K562 (cell line): ENCODE data around the gene TPRG1L. TPM values are rescaled to one million over a fixed set of nuclear protein-coding genes. Genes with fewer than 3 reads are reported as not detected.

Source experiments
- ARHGAP35 ChIP-seq: fragments of 450-650 bp; IDR thresholded peaks from 2 replicates; pipeline ENCODE4 v1.6.1; 2018; ENCODE audit not compliant: partially characterized antibody
- ARID1B ChIP-seq: fragments of 450-650 bp; IDR thresholded peaks from 2 replicates; pipeline ENCODE4 v1.6.1; 2016; ENCODE audit warnings: antibody characterized with exemption, mild to moderate bottlenecking, inconsistent platforms
- HNRNPUL1 ChIP-seq: fragments of 200-400 bp; formaldehyde crosslinking; IDR thresholded peaks from 2 replicates; pipeline ENCODE4 v1.6.1; 2017; ENCODE audit warnings: low read length
- KLF13 ChIP-seq: fragments of 450-650 bp; IDR thresholded peaks from 2 replicates; pipeline ENCODE4 v1.6.1; 2016; ENCODE audit warnings: missing genetic modification characterization, low read depth, mild to moderate bottlenecking, missing compliant biosample characterization, moderate library complexity, borderline replicate concordance
- MAFG ChIP-seq: fragments of 450-650 bp; conservative IDR thresholded peaks from 2 replicates; pipeline ENCODE4 v1.6.1; 2016; ENCODE audit warnings: missing genetic modification characterization, missing compliant biosample characterization
- NFE2L1 ChIP-seq: fragments of 450-650 bp; IDR thresholded peaks from 2 replicates; pipeline ENCODE4 v1.6.1; 2016; ENCODE audit warnings: missing genetic modification characterization, low read depth, mild to moderate bottlenecking, missing compliant biosample characterization, moderate library complexity, borderline replicate concordance
- SIX5 ChIP-seq, 2 experiments: IDR thresholded peaks; 2 replicates each; pipeline ENCODE4 v1.6.1; 2011; ENCODE audit warnings: low read length in 2 of 2, borderline replicate concordance in 1 of 2, low read depth in 1 of 2, mild to moderate bottlenecking in 1 of 2, moderate library complexity in 1 of 2; ENCODE audit not compliant: insufficient read depth in 1 of 2
- TCF7 ChIP-seq: sonication (generic); IDR thresholded peaks from 2 replicates; pipeline ENCODE4 v1.6.1; 2016; ENCODE audit warnings: antibody characterized with exemption, borderline replicate concordance
- ZBTB1 ChIP-seq: sonication (generic); formaldehyde crosslinking; IDR thresholded peaks from 2 replicates; pipeline ENCODE4 v1.8.1; 2023; ENCODE audit warnings: missing genetic modification reagents, low read depth, mild to moderate bottlenecking, borderline replicate concordance
- ZEB2 ChIP-seq: fragments of 450-650 bp; IDR thresholded peaks from 2 replicates; pipeline ENCODE4 v1.6.1; 2016
- ZNF134 ChIP-seq: fragments of 250-450 bp; sonication (Bioruptor Pico); conservative IDR thresholded peaks from 2 replicates; pipeline ENCODE4 v1.4.0; 2020
- ZNF197 ChIP-seq: fragments of 200-800 bp; sonication (Bioruptor generic); IDR thresholded peaks from 2 replicates; pipeline ENCODE4 v1.6.1; 2016; ENCODE audit warnings: low read depth, missing genetic modification characterization, missing compliant biosample characterization
- polyA plus RNA-seq, 8 experiments: library from polyadenylated mRNA; depleted of rRNA in 4 of 8; stranded (reverse) in 5 of 8; unstranded in 3 of 8; fragments of >200 nt; fragmentation: Nextera tagmentation in 2 of 8; fragmentation: Illumina TruSeq in 1 of 8; extraction: Ambion mirVana in 2 of 8; extraction: Trizol in 1 of 8; gene quantifications; 2 replicates each; pipeline versions ENCODE4 v1.2.1 to v1.2.3, GENCODE V29; 2011 to 2014; ENCODE audit warnings: inconsistent platforms in 1 of 8, missing spikeins in 1 of 8
- total RNA-seq, 7 experiments: library from RNA; depleted of rRNA in 6 of 7; stranded (reverse); fragments of >200 nt in 6 of 7; fragmentation: Illumina TruSeq in 2 of 7; extraction: Trizol in 2 of 7; gene quantifications; 2 replicates each; pipeline versions ENCODE4 v1.2.1 to v1.2.3, GENCODE V29; 2011 to 2021; ENCODE audit warnings: low replicate concordance in 1 of 7
- TF ChIP-seq, protein P1 (sequence below): fragments of 450-650 bp; formaldehyde crosslinking; IDR thresholded peaks from 2 replicates; pipeline ENCODE4 v1.4.0; 2022; ENCODE audit warnings: missing genetic modification characterization
- TF ChIP-seq, protein P2 (sequence below): fragments of 250-450 bp; sonication (Bioruptor Pico); IDR thresholded peaks from 2 replicates; pipeline ENCODE4 v1.5.0; 2020; ENCODE audit warnings: mild to moderate bottlenecking
- TF ChIP-seq, protein P3 (sequence below), 2 experiments: fragments of 450-650 bp; IDR thresholded peaks; 2 replicates each; pipeline ENCODE4 v1.6.1; 2016
- TF ChIP-seq, protein P4 (sequence below), 2 experiments: fragments of 450-650 bp in 1 of 2; sonication (generic) in 1 of 2; formaldehyde crosslinking; conservative IDR thresholded peaks; 2 replicates each; pipeline versions ENCODE4 v1.4.0 to v1.8.1; 2020 to 2022; ENCODE audit warnings: mild to moderate bottlenecking in 1 of 2, missing genetic modification reagents in 1 of 2
- TF ChIP-seq, protein P5 (sequence below): IDR thresholded peaks from 3 replicates; pipeline ENCODE4 v1.6.1; 2011; ENCODE audit warnings: borderline replicate concordance, mild to moderate bottlenecking, moderate library complexity; ENCODE audit not compliant: insufficient read length; ENCODE audit errors: extremely low read depth

TPRG1L gene
- total and polyA plus RNA-seq, 9 of the 15 experiments (the other 6 are each of a cell fraction or from before 2014, with no cell fraction given) = 1.6 to 11.0 (median 6.2) TPM

- no peak for TF ChIP-seq ZBTB1 (CRISPR knock-in tag)
- no peak for TF ChIP-seq KLF13 (tag)
- TF ChIP-seq, protein P1, sequence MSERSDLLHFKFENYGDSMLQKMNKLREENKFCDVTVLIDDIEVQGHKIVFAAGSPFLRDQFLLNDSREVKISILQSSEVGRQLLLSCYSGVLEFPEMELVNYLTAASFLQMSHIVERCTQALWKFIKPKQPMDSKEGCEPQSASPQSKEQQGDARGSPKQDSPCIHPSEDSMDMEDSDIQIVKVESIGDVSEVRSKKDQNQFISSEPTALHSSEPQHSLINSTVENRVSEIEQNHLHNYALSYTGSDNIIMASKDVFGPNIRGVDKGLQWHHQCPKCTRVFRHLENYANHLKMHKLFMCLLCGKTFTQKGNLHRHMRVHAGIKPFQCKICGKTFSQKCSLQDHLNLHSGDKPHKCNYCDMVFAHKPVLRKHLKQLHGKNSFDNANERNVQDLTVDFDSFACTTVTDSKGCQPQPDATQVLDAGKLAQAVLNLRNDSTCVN (CRISPR knock-in tag) = peak; percentile 94
- no peak for TF ChIP-seq ARID1B
- TF ChIP-seq, protein P2, sequence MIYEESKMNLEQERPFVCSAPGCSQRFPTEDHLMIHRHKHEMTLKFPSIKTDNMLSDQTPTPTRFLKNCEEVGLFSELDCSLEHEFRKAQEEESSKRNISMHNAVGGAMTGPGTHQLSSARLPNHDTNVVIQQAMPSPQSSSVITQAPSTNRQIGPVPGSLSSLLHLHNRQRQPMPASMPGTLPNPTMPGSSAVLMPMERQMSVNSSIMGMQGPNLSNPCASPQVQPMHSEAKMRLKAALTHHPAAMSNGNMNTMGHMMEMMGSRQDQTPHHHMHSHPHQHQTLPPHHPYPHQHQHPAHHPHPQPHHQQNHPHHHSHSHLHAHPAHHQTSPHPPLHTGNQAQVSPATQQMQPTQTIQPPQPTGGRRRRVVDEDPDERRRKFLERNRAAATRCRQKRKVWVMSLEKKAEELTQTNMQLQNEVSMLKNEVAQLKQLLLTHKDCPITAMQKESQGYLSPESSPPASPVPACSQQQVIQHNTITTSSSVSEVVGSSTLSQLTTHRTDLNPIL (CRISPR knock-in tag) = no peak
- no peak for TF ChIP-seq ZNF197 (CRISPR knock-in tag)
- no peak for TF ChIP-seq HNRNPUL1
- no peak for TF ChIP-seq NFE2L1 (tag)
- TF ChIP-seq ZEB2 = no peak
- TF ChIP-seq, protein P3, sequence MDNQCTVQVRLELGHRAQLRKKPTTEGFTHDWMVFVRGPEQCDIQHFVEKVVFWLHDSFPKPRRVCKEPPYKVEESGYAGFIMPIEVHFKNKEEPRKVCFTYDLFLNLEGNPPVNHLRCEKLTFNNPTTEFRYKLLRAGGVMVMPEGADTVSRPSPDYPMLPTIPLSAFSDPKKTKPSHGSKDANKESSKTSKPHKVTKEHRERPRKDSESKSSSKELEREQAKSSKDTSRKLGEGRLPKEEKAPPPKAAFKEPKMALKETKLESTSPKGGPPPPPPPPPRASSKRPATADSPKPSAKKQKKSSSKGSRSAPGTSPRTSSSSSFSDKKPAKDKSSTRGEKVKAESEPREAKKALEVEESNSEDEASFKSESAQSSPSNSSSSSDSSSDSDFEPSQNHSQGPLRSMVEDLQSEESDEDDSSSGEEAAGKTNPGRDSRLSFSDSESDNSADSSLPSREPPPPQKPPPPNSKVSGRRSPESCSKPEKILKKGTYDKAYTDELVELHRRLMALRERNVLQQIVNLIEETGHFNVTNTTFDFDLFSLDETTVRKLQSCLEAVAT (IDR thresholded peaks at IDR 0.05) = peak in 1 of 2 experiments; percentile 65; a peak in 3 of 4 replicates
- TF ChIP-seq, protein P4, sequence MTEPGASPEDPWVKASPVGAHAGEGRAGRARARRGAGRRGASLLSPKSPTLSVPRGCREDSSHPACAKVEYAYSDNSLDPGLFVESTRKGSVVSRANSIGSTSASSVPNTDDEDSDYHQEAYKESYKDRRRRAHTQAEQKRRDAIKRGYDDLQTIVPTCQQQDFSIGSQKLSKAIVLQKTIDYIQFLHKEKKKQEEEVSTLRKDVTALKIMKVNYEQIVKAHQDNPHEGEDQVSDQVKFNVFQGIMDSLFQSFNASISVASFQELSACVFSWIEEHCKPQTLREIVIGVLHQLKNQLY (CRISPR knock-in tag; conservative IDR thresholded peaks at IDR 0.05) = no peak
- peak; percentile 47 for TF ChIP-seq ARHGAP35
- TF ChIP-seq ZNF134 (CRISPR knock-in tag) = no peak
- TF ChIP-seq SIX5 (IDR thresholded peaks at IDR 0.05; ENCODE audit: borderline replicate concordance in 1 of 2, insufficient read depth in 1 of 2, low read depth in 1 of 2, low read length in 2 of 2) = no peak
- TF ChIP-seq, protein P5, sequence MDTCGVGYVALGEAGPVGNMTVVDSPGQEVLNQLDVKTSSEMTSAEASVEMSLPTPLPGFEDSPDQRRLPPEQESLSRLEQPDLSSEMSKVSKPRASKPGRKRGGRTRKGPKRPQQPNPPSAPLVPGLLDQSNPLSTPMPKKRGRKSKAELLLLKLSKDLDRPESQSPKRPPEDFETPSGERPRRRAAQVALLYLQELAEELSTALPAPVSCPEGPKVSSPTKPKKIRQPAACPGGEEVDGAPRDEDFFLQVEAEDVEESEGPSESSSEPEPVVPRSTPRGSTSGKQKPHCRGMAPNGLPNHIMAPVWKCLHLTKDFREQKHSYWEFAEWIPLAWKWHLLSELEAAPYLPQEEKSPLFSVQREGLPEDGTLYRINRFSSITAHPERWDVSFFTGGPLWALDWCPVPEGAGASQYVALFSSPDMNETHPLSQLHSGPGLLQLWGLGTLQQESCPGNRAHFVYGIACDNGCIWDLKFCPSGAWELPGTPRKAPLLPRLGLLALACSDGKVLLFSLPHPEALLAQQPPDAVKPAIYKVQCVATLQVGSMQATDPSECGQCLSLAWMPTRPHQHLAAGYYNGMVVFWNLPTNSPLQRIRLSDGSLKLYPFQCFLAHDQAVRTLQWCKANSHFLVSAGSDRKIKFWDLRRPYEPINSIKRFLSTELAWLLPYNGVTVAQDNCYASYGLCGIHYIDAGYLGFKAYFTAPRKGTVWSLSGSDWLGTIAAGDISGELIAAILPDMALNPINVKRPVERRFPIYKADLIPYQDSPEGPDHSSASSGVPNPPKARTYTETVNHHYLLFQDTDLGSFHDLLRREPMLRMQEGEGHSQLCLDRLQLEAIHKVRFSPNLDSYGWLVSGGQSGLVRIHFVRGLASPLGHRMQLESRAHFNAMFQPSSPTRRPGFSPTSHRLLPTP = no peak
- no peak for TF ChIP-seq TCF7
- no peak for TF ChIP-seq MAFG (tag)
Measured at GRCh38 chr1:3604997-3605823, 19.6 kb upstream of the TPRG1L start (continued).
